WTC11 (cell line): Measurements from ENCODE around the gene C3orf18. TPM values are rescaled to one million over a fixed set of nuclear protein-coding genes. Genes with fewer than 3 reads are reported as not detected.

ENCODE experiments used
- ATAC-seq: fragments of 200-7000 bp; cut with Tn5 transposase; 2 replicates; pipeline ENCODE4 v1.10.0; 2021; ENCODE audit warnings: mild to moderate bottlenecking, moderate library complexity
- CTCF ChIA-PET: fragments of 300-600 bp; sonication (Branson Sonifier 250); formaldehyde crosslinking; loops from one replicate; lab custom pipeline; 2021; ENCODE audit warnings: antibody characterized with exemption; lab: Charles Lee
- POLR2A ChIA-PET: fragments of 350-600 bp; sonication (Branson Sonifier 250); formaldehyde crosslinking; loops from one replicate; lab custom pipeline; 2021; ENCODE audit warnings: antibody characterized with exemption; lab: Charles Lee
- DNase-seq: peaks from one replicate; pipeline ENCODE4 v3.0.0; 2021; ENCODE audit warnings: low spot score
- H3K27ac Mint-ChIP-seq: 2 replicates; pipeline ENCODE4 v1.8.0; 2021; ENCODE audit warnings: mixed read lengths
- H3K27me3 Mint-ChIP-seq: 2 replicates; pipeline ENCODE4 v1.8.0; 2021; ENCODE audit warnings: low read depth, mild to moderate bottlenecking, moderate library complexity, mixed read lengths
- H3K36me3 Mint-ChIP-seq: 2 replicates; pipeline ENCODE4 v1.8.0; 2021; ENCODE audit warnings: mixed read lengths
- H3K4me1 Mint-ChIP-seq: 2 replicates; pipeline ENCODE4 v1.8.0; 2022; ENCODE audit warnings: mixed read lengths
- H3K4me3 Mint-ChIP-seq: 2 replicates; pipeline ENCODE4 v1.8.0; 2021; ENCODE audit warnings: mild to moderate bottlenecking, moderate library complexity, mixed read lengths
- H3K9me3 Mint-ChIP-seq: 2 replicates; pipeline ENCODE4 v1.8.0; 2021; ENCODE audit warnings: mixed read lengths
- ATF2 ChIP-seq: sonication (generic); formaldehyde crosslinking; IDR thresholded peaks from 2 replicates; pipeline ENCODE4 v1.8.1; 2022; ENCODE audit warnings: low read depth, missing genetic modification reagents, borderline replicate concordance
- CTCF ChIP-seq: fragments of 200-600 bp; IDR thresholded peaks from 2 replicates; pipeline ENCODE4 v1.8.0; 2022; ENCODE audit warnings: antibody characterized with exemption
- GRHL2 ChIP-seq: fragments of 250-450 bp; sonication (Bioruptor Pico); IDR thresholded peaks from 2 replicates; pipeline ENCODE4 v1.8.0; 2022; ENCODE audit warnings: mild to moderate bottlenecking, moderate library complexity; ENCODE audit not compliant: insufficient replicate concordance, severe bottlenecking
- HMGA2 ChIP-seq: fragments of 250-450 bp; sonication (Bioruptor Pico); IDR thresholded peaks from 2 replicates; pipeline ENCODE4 v1.4.0; 2021; ENCODE audit warnings: mild to moderate bottlenecking, moderate library complexity
- HMGXB4 ChIP-seq: sonication (generic); formaldehyde crosslinking; IDR thresholded peaks from 2 replicates; pipeline ENCODE4 v1.8.1; 2023; ENCODE audit warnings: mild to moderate bottlenecking, moderate library complexity, missing genetic modification reagents
- MYBL2 ChIP-seq: sonication (generic); formaldehyde crosslinking; IDR thresholded peaks from 2 replicates; pipeline ENCODE4 v1.8.1; 2023; ENCODE audit warnings: mild to moderate bottlenecking, moderate library complexity, missing genetic modification reagents
- NR2C2 ChIP-seq: sonication (generic); formaldehyde crosslinking; IDR thresholded peaks from 2 replicates; pipeline ENCODE4 v1.8.0; 2022; ENCODE audit warnings: mild to moderate bottlenecking, missing genetic modification reagents
- OVOL2 ChIP-seq: fragments of 250-450 bp; sonication (Bioruptor Pico); IDR thresholded peaks from 2 replicates; pipeline ENCODE4 v1.9.0; 2021; ENCODE audit warnings: mild to moderate bottlenecking, borderline replicate concordance
- PRRX2 ChIP-seq: fragments of 250-450 bp; sonication (Bioruptor Pico); IDR thresholded peaks from 2 replicates; pipeline ENCODE4 v1.8.0; 2021; ENCODE audit warnings: mild to moderate bottlenecking
- RORB ChIP-seq: fragments of 250-450 bp; sonication (Bioruptor Pico); IDR thresholded peaks from 2 replicates; pipeline ENCODE4 v1.9.0; 2021; ENCODE audit warnings: mild to moderate bottlenecking
- TEAD1 ChIP-seq: sonication (generic); formaldehyde crosslinking; IDR thresholded peaks from 2 replicates; pipeline ENCODE4 v1.8.0; 2022; ENCODE audit warnings: mild to moderate bottlenecking, missing genetic modification reagents
- ZNF232 ChIP-seq: sonication (generic); formaldehyde crosslinking; IDR thresholded peaks from 2 replicates; pipeline ENCODE4 v1.8.0; 2022; ENCODE audit warnings: mild to moderate bottlenecking, missing genetic modification reagents
- ZNF416 ChIP-seq: fragments of 250-450 bp; sonication (Bioruptor Pico); IDR thresholded peaks from 2 replicates; pipeline ENCODE4 v1.9.0; 2021; ENCODE audit warnings: mild to moderate bottlenecking, inconsistent platforms
- ZNF423 ChIP-seq: fragments of 250-450 bp; sonication (Bioruptor Pico); IDR thresholded peaks from 2 replicates; pipeline ENCODE4 v2.1.2; 2022; ENCODE audit warnings: mild to moderate bottlenecking, moderate library complexity
- total RNA-seq: library from RNA; stranded (reverse); gene quantifications from 3 replicates; pipeline ENCODE4 v1.2.3, GENCODE V29; 2021
- TF ChIP-seq, protein P1 (sequence below): fragments of 250-450 bp; sonication (Bioruptor Pico); IDR thresholded peaks from 2 replicates; pipeline ENCODE4 v2.1.2; 2022; ENCODE audit warnings: mild to moderate bottlenecking, moderate library complexity
- TF ChIP-seq, protein P2 (sequence below): sonication (generic); formaldehyde crosslinking; IDR thresholded peaks from 2 replicates; pipeline ENCODE4 v1.8.0; 2022; ENCODE audit warnings: mild to moderate bottlenecking, missing genetic modification reagents
- TF ChIP-seq, protein P3 (sequence below): sonication (generic); formaldehyde crosslinking; IDR thresholded peaks from 2 replicates; pipeline ENCODE4 v1.8.1; 2023; ENCODE audit warnings: mild to moderate bottlenecking, missing genetic modification reagents
- TF ChIP-seq, protein P4 (sequence below): sonication (generic); formaldehyde crosslinking; IDR thresholded peaks from 2 replicates; pipeline ENCODE4 v1.8.0; 2023; ENCODE audit warnings: missing genetic modification reagents

C3orf18 gene
- total RNA-seq, 1 experiment from 2014 or later, result 12.1 TPM

GRCh38 chr3:50551054-50551659 is 16.4 kb downstream of the C3orf18 start:
- POLR2A ChIA-PET, result no interaction called here
- TF ChIP-seq, protein P1, sequence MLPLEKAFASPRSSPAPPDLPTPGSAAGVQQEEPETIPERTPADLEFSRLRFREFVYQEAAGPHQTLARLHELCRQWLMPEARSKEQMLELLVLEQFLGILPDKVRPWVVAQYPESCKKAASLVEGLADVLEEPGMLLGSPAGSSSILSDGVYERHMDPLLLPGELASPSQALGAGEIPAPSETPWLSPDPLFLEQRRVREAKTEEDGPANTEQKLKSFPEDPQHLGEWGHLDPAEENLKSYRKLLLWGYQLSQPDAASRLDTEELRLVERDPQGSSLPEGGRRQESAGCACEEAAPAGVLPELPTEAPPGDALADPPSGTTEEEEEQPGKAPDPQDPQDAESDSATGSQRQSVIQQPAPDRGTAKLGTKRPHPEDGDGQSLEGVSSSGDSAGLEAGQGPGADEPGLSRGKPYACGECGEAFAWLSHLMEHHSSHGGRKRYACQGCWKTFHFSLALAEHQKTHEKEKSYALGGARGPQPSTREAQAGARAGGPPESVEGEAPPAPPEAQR (CRISPR knock-in tag), result no peak
- TF ChIP-seq ZNF416 (CRISPR knock-in tag), result no peak
- Mint-ChIP-seq H3K9me3 (no peaks in the 10 kb centered on the region), H3K4me1 (peaks cover 6% of the 10 kb centered on the region), H3K27ac (no peak overlapping the region; the same call in 1 of the 2 replicates), H3K27me3 (no peaks in the 10 kb centered on the region), H3K36me3 (no peaks in the 10 kb centered on the region), H3K4me3 (no peak overlapping the region)
- CTCF ChIA-PET, result interaction anchor here (0.9 to 4.0 kb wide), 14 partner anchors 9 to 209 kb away, joined by 3 to 25 read pairs (median 4); partner anchors contain the start of genes C3orf18, CISH and MAPKAPK3
- no peak for ATAC-seq
- DNase-seq, result no peak

GRCh38 chr3:50550079-50550736 is 17.3 kb downstream of the C3orf18 start:
- ChIA-PET POLR2A (no interaction called here), CTCF (interaction anchor here (0.6 to 4.0 kb wide), 48 partner anchors 8 to 304 kb away, joined by 3 to 25 read pairs (median 4); partner anchors contain the start of genes C3orf18, CACNA2D2, CISH and CYB561D2)
- H3K27ac Mint-ChIP-seq, result no peak overlapping the region

GRCh38 chr3:50549226-50549625 is 18.3 kb downstream of the C3orf18 start:
- no peak for ATAC-seq
- POLR2A ChIA-PET, result no interaction called here
- TF ChIP-seq HMGXB4 (CRISPR knock-in tag) (no peak), RORB (CRISPR knock-in tag) (no peak), NR2C2 (CRISPR knock-in tag) (no peak), OVOL2 (CRISPR knock-in tag) (no peak), ATF2 (CRISPR knock-in tag) (no peak), MYBL2 (no peak), ZNF232 (CRISPR knock-in tag) (no peak), TEAD1 (CRISPR knock-in tag) (no peak), PRRX2 (CRISPR knock-in tag) (no peak), HMGA2 (no peak), ZNF423 (CRISPR knock-in tag) (no peak)
- TF ChIP-seq, protein P2, sequence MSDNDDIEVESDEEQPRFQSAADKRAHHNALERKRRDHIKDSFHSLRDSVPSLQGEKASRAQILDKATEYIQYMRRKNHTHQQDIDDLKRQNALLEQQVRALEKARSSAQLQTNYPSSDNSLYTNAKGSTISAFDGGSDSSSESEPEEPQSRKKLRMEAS, result no peak
- TF ChIP-seq, protein P3, sequence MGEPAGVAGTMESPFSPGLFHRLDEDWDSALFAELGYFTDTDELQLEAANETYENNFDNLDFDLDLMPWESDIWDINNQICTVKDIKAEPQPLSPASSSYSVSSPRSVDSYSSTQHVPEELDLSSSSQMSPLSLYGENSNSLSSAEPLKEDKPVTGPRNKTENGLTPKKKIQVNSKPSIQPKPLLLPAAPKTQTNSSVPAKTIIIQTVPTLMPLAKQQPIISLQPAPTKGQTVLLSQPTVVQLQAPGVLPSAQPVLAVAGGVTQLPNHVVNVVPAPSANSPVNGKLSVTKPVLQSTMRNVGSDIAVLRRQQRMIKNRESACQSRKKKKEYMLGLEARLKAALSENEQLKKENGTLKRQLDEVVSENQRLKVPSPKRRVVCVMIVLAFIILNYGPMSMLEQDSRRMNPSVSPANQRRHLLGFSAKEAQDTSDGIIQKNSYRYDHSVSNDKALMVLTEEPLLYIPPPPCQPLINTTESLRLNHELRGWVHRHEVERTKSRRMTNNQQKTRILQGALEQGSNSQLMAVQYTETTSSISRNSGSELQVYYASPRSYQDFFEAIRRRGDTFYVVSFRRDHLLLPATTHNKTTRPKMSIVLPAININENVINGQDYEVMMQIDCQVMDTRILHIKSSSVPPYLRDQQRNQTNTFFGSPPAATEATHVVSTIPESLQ (CRISPR knock-in tag), result no peak
- TF ChIP-seq, protein P4, sequence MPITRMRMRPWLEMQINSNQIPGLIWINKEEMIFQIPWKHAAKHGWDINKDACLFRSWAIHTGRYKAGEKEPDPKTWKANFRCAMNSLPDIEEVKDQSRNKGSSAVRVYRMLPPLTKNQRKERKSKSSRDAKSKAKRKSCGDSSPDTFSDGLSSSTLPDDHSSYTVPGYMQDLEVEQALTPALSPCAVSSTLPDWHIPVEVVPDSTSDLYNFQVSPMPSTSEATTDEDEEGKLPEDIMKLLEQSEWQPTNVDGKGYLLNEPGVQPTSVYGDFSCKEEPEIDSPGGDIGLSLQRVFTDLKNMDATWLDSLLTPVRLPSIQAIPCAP (CRISPR knock-in tag), result no peak

More at GRCh38 chr3:50550079-50550736, 17.3 kb downstream of the C3orf18 start:
- H3K36me3 Mint-ChIP-seq, result no peaks in the 10 kb centered on the region
- no peak for TF ChIP-seq GRHL2 (CRISPR knock-in tag)
- TF ChIP-seq CTCF, result peak; percentile 86
- no peak overlapping the region for H3K4me3 Mint-ChIP-seq
- no peaks in the 10 kb centered on the region for H3K27me3 Mint-ChIP-seq
- DNase-seq (peak; percentile 91), ATAC-seq (peak; percentile 82)
- peaks cover 11% of the 10 kb centered on the region for H3K4me1 Mint-ChIP-seq
- H3K9me3 Mint-ChIP-seq, result no peaks in the 10 kb centered on the region

More at GRCh38 chr3:50549226-50549625, 18.3 kb downstream of the C3orf18 start:
- H3K4me3 Mint-ChIP-seq, result no peak overlapping the region
- CTCF ChIA-PET, result interaction anchor here (0.7 to 4.0 kb wide), 24 partner anchors 10 to 303 kb away, joined by 3 to 25 read pairs (median 4); partner anchors contain the start of genes CACNA2D2, CISH, HEMK1 and MAPKAPK3
- no peak for DNase-seq
- 0 out of 2 replicates have a peak overlapping the region, but pooled peaks have one; percentile 24 for H3K27ac Mint-ChIP-seq
- H3K27me3 Mint-ChIP-seq, result no peaks in the 10 kb centered on the region
- no peaks in the 10 kb centered on the region for H3K9me3 Mint-ChIP-seq
- H3K4me1 Mint-ChIP-seq, result peaks cover 11% of the 10 kb centered on the region
- H3K36me3 Mint-ChIP-seq, result no peaks in the 10 kb centered on the region
